Testis (tissue), 2 donors: ENCODE results near the gene CRLF2.

Source experiments
- POLR2A ChIP-seq: fragments of 450-650 bp; IDR thresholded peaks from one replicate; pipeline ENCODE4 v1.6.1; 2017; ENCODE audit warnings: antibody characterized with exemption, mild to moderate bottlenecking, moderate library complexity
- TF ChIP-seq, protein P1 (sequence below), 3 experiments: fragments of 450-650 bp in 2 of 3; fragments of 200-600 bp in 1 of 3; sonication (generic) in 1 of 3; IDR thresholded peaks; one replicate each; pipeline ENCODE4 v1.5.1; 2016 to 2019; ENCODE audit warnings: antibody characterized with exemption in 3 of 3, mild to moderate bottlenecking in 2 of 3, moderate library complexity in 1 of 3

- TF ChIP-seq POLR2A = no peak
- TF ChIP-seq, protein P1, sequence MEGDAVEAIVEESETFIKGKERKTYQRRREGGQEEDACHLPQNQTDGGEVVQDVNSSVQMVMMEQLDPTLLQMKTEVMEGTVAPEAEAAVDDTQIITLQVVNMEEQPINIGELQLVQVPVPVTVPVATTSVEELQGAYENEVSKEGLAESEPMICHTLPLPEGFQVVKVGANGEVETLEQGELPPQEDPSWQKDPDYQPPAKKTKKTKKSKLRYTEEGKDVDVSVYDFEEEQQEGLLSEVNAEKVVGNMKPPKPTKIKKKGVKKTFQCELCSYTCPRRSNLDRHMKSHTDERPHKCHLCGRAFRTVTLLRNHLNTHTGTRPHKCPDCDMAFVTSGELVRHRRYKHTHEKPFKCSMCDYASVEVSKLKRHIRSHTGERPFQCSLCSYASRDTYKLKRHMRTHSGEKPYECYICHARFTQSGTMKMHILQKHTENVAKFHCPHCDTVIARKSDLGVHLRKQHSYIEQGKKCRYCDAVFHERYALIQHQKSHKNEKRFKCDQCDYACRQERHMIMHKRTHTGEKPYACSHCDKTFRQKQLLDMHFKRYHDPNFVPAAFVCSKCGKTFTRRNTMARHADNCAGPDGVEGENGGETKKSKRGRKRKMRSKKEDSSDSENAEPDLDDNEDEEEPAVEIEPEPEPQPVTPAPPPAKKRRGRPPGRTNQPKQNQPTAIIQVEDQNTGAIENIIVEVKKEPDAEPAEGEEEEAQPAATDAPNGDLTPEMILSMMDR (IDR thresholded peaks at IDR 0.05) = no peak
Measured at GRCh38 chrX:1153940-1154339, 58.5 kb downstream of the CRLF2 start.
